OCI-LY7 (cell line): ENCODE measurements around the gene MYO18A. TPM values are rescaled to one million over a fixed set of nuclear protein-coding genes. Genes with fewer than 3 reads are reported as not detected.

Experiments used
- BruUV-seq: library from RNA; stranded (reverse); fragments of 400-500 nt; replicated peaks from 2 replicates; lab custom pipeline; 2021; lab: Mats Ljungman, UMichigan
- CTCF ChIA-PET: fragments of 300-600 bp; sonication (Branson Sonifier 250); formaldehyde crosslinking; loops from one replicate; lab custom pipeline; 2022; ENCODE audit warnings: antibody characterized with exemption; ENCODE audit not compliant: unreplicated experiment; lab: Charles Lee
- POLR2A ChIA-PET: fragments of 300-600 bp; sonication (Branson Sonifier 250); formaldehyde crosslinking; loops from one replicate; lab custom pipeline; 2022; ENCODE audit warnings: antibody characterized with exemption; lab: Charles Lee
- DNase-seq: peaks from one replicate; pipeline ENCODE4 v3.0.0-alpha.2; 2015; ENCODE audit warnings: low spot score
- H2AFZ ChIP-seq: fragments of 200-600 bp; sonication (generic), shearing (Covaris generic); 2 replicates; pipeline ENCODE4 v1.6.1; 2014; ENCODE audit warnings: mild to moderate bottlenecking, antibody characterized with exemption, low read length, moderate library complexity
- H3K27ac ChIP-seq: fragments of 200-600 bp; sonication (generic); 2 replicates; pipeline ENCODE4 v1.5.1; 2014; ENCODE audit warnings: mixed run types, low read depth, mild to moderate bottlenecking, moderate library complexity, low read length, inconsistent platforms; ENCODE audit not compliant: poor library complexity, severe bottlenecking
- H3K36me3 ChIP-seq: fragments of 200-600 bp; sonication (generic); 2 replicates; pipeline ENCODE4 v1.6.1; 2014; ENCODE audit warnings: mild to moderate bottlenecking, antibody characterized with exemption, low read length, moderate library complexity, mixed read lengths; ENCODE audit not compliant: insufficient read depth
- H3K4me1 ChIP-seq: fragments of 200-600 bp; sonication (generic); 2 replicates; pipeline ENCODE4 v1.5.1; 2014; ENCODE audit warnings: mild to moderate bottlenecking, low read length; ENCODE audit not compliant: insufficient read depth, poor library complexity, severe bottlenecking
- H3K4me2 ChIP-seq: fragments of 200-600 bp; sonication (generic); 2 replicates; pipeline ENCODE4 v1.6.1; 2014; ENCODE audit warnings: mild to moderate bottlenecking, low read length
- H3K4me3 ChIP-seq: fragments of 200-600 bp; sonication (generic); 2 replicates; pipeline ENCODE4 v1.5.1; 2014; ENCODE audit warnings: mild to moderate bottlenecking, low read depth, low read length; ENCODE audit not compliant: poor library complexity, severe bottlenecking
- H3K79me2 ChIP-seq: fragments of 200-600 bp; sonication (generic); 2 replicates; pipeline ENCODE4 v1.6.1; 2016; ENCODE audit warnings: low read depth, mild to moderate bottlenecking, low read length, moderate library complexity, mixed read lengths; ENCODE audit not compliant: insufficient read depth
- H3K9me2 ChIP-seq: fragments of 200-600 bp; sonication (generic); 2 replicates; pipeline ENCODE4 v1.6.1; 2016; ENCODE audit warnings: mild to moderate bottlenecking, low read length, mixed read lengths; ENCODE audit not compliant: insufficient read depth
- H3K9me3 ChIP-seq: fragments of 200-600 bp; sonication (generic); 2 replicates; pipeline ENCODE4 v1.6.1; 2014; ENCODE audit warnings: mild to moderate bottlenecking, mixed run types, low read length, mixed read lengths
- H4K20me1 ChIP-seq: fragments of 200-600 bp; sonication (generic); 2 replicates; pipeline ENCODE4 v1.6.1; 2014; ENCODE audit warnings: mild to moderate bottlenecking, antibody characterized with exemption, low read length, moderate library complexity, mixed read lengths; ENCODE audit not compliant: insufficient read depth
- EZH2phosphoT487 ChIP-seq: fragments of 200-600 bp; sonication (generic); IDR thresholded peaks from 2 replicates; pipeline ENCODE4 v1.6.1; 2018; ENCODE audit warnings: low read depth, borderline replicate concordance, mild to moderate bottlenecking, mixed run types, antibody characterized with exemption, low read length, moderate library complexity, mixed read lengths
- intact Hi-C: fragments of 100-400 bp; cut with micrococcal nuclease; formaldehyde crosslinking; loops from one replicate; pipeline ENCODE4 v1.10.0; 2022; ENCODE audit not compliant: unreplicated experiment
- total RNA-seq, 2 experiments: library from RNA; depleted of rRNA in 1 of 2; stranded (reverse); fragments of >200 nt in 1 of 2; shearing (Covaris generic) in 1 of 2; gene quantifications; 2 replicates each; pipeline ENCODE4 v1.2.3, GENCODE V29; 2014 to 2022
- TF ChIP-seq, protein P1 (sequence below): fragments of 200-600 bp; sonication (generic); conservative IDR thresholded peaks from 2 replicates; pipeline ENCODE4 v1.5.1; 2014; ENCODE audit warnings: mild to moderate bottlenecking, antibody characterized with exemption, low read length, moderate library complexity, mixed read lengths

The MYO18A gene
- total RNA-seq, 2 experiments from 2014 or later, result 124 to 128 TPM

DNA sequence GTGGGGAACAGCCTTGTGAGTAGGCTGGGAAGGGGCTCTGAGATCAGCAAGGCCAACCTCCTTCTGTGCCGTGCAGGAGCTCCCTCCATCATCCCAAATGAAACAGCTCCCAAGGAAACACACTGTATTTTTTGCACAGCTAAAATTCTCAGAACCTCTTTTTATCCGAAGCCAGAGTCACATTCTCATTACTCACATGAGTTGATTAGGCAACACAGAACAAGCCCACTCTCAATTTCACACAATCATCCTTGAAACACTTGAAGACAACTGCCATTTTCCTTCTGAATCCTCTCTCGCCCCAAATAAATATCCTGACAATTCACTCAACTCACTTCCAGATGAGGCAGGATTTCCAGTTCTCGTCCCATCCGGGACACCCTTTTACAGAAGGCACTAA is 66.1 kb downstream of the MYO18A start:
- intact Hi-C loops, result no loop called here
- Histone ChIP-seq H3K4me1 (no peaks in the 10 kb centered on the region), H3K9me3 (no peaks in the 10 kb centered on the region), H3K9me2 (no peaks in the 10 kb centered on the region), H3K79me2 (no peaks in the 10 kb centered on the region), H3K4me3 (no peak overlapping the region), H3K4me2 (no peak overlapping the region), H2AFZ (no peak overlapping the region), H3K27ac (no peak overlapping the region), H4K20me1 (no peaks in the 10 kb centered on the region), H3K36me3 (peaks cover 71% of the 10 kb centered on the region)
- ChIA-PET CTCF (no interaction called here), POLR2A (interaction anchor here (1.0 kb wide), 1 partner anchor 149 kb away, joined by 5 read pairs; no protein-coding TSS in a partner anchor)
- no peak for TF ChIP-seq EZH2phosphoT487
- TF ChIP-seq, protein P1, sequence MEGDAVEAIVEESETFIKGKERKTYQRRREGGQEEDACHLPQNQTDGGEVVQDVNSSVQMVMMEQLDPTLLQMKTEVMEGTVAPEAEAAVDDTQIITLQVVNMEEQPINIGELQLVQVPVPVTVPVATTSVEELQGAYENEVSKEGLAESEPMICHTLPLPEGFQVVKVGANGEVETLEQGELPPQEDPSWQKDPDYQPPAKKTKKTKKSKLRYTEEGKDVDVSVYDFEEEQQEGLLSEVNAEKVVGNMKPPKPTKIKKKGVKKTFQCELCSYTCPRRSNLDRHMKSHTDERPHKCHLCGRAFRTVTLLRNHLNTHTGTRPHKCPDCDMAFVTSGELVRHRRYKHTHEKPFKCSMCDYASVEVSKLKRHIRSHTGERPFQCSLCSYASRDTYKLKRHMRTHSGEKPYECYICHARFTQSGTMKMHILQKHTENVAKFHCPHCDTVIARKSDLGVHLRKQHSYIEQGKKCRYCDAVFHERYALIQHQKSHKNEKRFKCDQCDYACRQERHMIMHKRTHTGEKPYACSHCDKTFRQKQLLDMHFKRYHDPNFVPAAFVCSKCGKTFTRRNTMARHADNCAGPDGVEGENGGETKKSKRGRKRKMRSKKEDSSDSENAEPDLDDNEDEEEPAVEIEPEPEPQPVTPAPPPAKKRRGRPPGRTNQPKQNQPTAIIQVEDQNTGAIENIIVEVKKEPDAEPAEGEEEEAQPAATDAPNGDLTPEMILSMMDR, result no peak
- no peak for DNase-seq
- BruUV-seq, result no TSS peak

DNA sequence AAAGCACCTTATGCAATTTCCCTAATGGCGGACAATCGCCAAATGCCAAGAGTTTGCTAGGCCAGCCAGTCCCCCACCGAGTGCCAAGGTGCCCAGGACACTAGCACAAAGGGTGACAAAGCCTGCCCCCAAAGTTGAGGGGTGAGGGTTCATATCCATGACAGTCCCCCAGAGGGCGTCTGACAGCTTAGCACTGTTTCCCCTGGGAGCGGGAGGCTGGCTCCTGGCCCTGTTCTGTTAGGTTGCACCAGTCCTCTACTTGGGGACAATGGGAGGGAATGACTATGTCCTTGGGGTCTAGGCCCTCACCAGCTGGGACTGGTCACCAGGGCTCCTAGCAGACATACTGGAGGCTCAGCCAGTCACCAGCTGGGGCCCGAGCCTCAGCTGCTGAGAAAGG is 66.9 kb downstream of the MYO18A start:
- intact Hi-C loops, result no loop called here
- no peaks in the 10 kb centered on the region for H3K9me3 ChIP-seq
- H3K4me2 ChIP-seq, result no peak overlapping the region
- H3K4me1 ChIP-seq, result no peaks in the 10 kb centered on the region
- no peaks in the 10 kb centered on the region for H3K9me2 ChIP-seq
- H3K36me3 ChIP-seq, result peaks cover 71% of the 10 kb centered on the region
- H2AFZ ChIP-seq, result no peak overlapping the region
- no peaks in the 10 kb centered on the region for H3K79me2 ChIP-seq
- DNase-seq, result peak; percentile 16
- ChIA-PET POLR2A (interaction anchor here (1.0 kb wide), 1 partner anchor 148 kb away, joined by 5 read pairs; no protein-coding TSS in a partner anchor), CTCF (no interaction called here)
- TF ChIP-seq, protein P1, result peak; percentile 58
- no peak for TF ChIP-seq EZH2phosphoT487
- H3K4me3 ChIP-seq, result no peak overlapping the region
- no peak overlapping the region for H3K27ac ChIP-seq
- no TSS peak for BruUV-seq
- H4K20me1 ChIP-seq, result no peaks in the 10 kb centered on the region

DNA sequence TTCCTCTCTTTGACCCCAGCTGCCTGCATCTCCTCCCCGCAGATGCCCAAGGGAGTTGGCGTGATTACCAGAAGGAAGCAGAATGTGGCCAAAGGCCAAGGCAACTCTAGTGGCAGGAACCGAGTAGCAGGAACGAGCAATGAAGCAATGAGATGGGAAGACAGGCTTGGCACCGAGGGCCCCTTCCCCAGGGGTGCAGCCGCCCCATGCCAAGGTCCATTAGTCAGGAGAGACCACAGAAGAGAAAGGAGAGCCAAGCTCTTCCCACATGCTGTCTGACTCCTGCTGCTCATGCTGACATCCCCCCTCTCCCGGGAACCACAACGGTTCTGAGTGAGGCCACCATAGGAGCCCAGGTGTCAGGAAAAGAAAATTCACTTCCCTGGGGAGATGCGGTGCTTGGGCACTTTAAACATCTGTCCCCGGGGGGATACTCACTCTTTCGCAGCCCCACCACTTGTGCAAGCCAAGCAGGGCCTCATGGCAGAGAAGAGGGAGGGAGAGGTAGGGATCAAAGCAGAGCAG is 67.4 kb downstream of the MYO18A start:
- BruUV-seq, result no TSS peak
- Histone ChIP-seq H3K36me3 (peaks cover 75% of the 10 kb centered on the region), H3K27ac (no peak overlapping the region), H3K9me2 (no peaks in the 10 kb centered on the region), H3K4me2 (no peak overlapping the region), H2AFZ (no peak overlapping the region), H3K79me2 (no peaks in the 10 kb centered on the region), H4K20me1 (no peaks in the 10 kb centered on the region), H3K9me3 (no peaks in the 10 kb centered on the region), H3K4me3 (no peak overlapping the region), H3K4me1 (no peaks in the 10 kb centered on the region)
- ChIA-PET POLR2A (no interaction called here), CTCF (interaction anchor here (1.3 kb wide), 1 partner anchor 147 kb away, joined by 9 read pairs; no protein-coding TSS in a partner anchor)
- intact Hi-C loops, result loop anchor here (1.0 kb wide), 1 partner anchor 148 kb away; no protein-coding TSS in a partner anchor
- TF ChIP-seq, protein P1, result no peak
- TF ChIP-seq EZH2phosphoT487, result no peak
- DNase-seq, result no peak
